HG02623 (cell line): ENCODE results near the gene MTX3.

Source experiments
- ATAC-seq: cut with Tn5 transposase; IDR thresholded peaks from one replicate; pipeline ENCODE4 v1.9.1; 2021; ENCODE audit warnings: moderate library complexity; ENCODE audit not compliant: unreplicated experiment

The MTX3 gene

GRCh38 chr5:79936646-79937216, 54.3 kb downstream of the MTX3 start:
- no peak for ATAC-seq

DNA sequence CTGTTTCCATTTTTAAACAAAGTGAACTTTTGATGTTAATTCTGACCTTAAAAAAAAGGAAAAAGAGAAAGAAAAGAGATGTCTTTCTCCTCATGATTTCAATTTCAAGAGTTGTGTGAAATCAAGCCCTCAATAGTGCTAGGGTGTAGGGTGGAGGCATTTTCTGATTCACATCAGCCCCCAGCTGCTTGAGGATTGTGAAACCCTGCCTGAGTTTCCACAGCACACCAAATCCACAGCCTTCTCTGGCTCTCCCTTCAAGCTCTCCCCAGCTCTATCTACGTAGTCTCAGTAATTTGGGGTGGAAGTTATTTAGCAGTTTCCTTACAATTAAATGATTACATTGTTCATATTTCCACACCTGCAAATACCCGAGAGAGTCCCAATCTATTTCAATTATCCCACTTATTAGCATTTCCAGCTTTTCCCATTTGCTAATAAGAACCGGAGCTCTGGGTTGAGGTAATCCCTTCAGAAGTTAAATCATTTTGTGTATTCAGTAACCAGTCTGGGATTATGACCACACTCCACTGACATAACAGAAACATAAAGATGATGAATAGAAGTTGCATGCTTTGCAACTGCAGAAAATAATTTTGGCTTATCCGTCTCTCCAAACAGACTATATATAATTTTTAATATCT, 54.9 kb downstream of the MTX3 start:
- ATAC-seq: no peak

DNA sequence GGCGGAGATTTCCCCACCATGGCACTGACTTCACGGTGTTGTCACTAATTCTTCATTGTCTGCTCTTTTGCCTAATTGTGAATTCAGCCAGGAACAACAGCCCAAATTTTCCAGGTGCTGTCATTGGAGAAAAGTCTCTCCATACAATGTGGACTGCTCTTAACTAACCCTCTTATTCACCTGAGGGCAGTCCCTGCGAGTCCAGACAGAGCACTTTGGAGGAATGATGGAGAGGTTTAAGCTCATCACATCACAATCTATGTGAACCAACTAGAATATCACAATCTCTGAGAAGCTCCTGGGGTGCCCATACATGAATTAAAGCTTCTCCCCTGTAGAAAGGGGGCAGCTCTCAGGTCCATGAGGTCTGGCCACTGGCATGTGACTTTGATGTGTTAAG, 56.4 kb downstream of the MTX3 start:
- no peak for ATAC-seq

DNA sequence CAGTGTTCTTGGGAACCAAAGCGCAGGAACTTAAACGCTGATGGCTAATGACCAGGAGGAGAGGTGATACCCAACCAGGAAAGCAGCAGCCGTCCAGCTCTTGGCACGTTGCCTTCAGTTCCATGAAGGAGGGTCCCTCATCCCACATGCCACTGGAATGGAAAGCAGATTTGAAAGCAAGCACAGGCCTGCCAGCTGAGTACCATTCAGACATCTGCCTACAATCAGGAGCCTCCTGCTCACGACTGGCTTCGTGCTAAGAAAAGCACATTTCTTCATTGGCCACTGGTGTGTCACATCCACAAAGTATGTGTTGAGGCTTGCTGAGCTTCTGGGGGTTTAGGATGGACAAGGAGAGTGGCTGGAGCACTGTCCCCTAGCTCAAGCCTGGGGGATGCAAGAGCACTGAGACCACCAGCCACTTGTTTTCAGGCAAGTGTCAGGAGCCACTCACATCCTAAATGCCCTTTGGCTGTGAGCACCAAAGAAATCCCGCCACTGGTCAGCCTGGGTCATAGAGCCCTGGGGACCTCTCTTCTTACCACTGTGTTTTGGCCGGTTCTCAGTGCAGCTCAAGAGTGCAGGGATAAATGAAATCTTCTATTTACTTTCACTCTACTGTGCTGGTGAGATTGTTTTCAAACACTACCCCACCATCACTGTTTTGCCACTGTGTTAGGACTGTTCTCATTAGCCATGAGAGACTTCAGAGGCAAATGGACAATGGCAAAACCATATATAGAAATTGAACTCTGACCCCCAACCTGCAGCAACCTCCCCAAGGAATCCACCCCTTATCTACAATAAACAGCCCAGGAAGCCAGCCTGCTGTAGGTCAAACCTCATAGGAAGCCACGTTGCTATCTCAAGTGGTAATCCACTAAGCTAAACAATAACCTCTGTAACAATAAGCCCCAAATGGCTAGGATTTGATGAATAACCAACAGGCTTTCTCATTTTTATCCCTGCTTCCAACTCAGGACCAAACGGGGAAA, 58.3 kb downstream of the MTX3 start:
- no peak for ATAC-seq

- no peak for ATAC-seq
Measured at GRCh38 chr5:79931866-79932265, 59.2 kb downstream of the MTX3 start.

DNA sequence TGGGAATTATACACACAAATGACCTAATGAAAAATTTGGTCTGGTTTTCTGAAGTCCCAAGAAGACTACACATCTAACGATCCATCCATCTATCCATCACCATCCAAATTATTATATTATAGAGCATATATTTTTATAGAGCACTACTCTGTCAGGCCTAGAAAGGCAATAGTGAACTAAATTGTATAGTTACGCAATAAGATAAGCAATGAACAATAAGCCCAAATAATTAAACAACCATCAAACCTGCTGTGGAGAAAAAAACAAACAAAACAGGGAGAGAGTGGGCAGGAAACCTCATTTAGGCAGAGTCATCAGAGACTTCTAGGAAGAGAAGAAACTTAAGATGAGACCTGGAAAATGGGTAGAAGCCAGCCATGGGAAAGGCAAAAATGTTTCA, 59.7 kb downstream of the MTX3 start:
- no peak for ATAC-seq

- ATAC-seq: no peak
Measured at GRCh38 chr5:79929095-79929494, 62.0 kb downstream of the MTX3 start.
